Measurements from ENCODE around the gene CDK11B. TPM values are rescaled to one million over a fixed set of nuclear protein-coding genes. Genes with fewer than 3 reads are reported as not detected.

CDK11B gene
- total RNA-seq, 1 donor from 2014 or later: 23.4 TPM

- H3K36me3 Mint-ChIP-seq (ENCODE audit: low read depth, unreplicated experiment): peaks cover 5% of the 10 kb centered on the region
- no peak for FAIRE-seq
- Histone ChIP-seq H3K27ac (ENCODE audit: low read depth, low read length) (no peak overlapping the region), H3K4me2 (ENCODE audit: low read length) (no peak overlapping the region), H3K27me3 (ENCODE audit: insufficient read depth, low read length) (no peaks in the 10 kb centered on the region), H3K4me1 (ENCODE audit: insufficient read depth, low read length) (no peaks in the 10 kb centered on the region), H2AFZ (ENCODE audit: low read depth, low read length) (no peak overlapping the region), H4K20me1 (ENCODE audit: insufficient read depth, low read length) (no peaks in the 10 kb centered on the region), H3K9ac (ENCODE audit: low read length) (no peak overlapping the region), H3K4me3 (ENCODE audit: insufficient read depth, low read depth, low read length) (no peak overlapping the region), H3K9me3 (ENCODE audit: insufficient read depth, low read depth, low read length) (no peaks in the 10 kb centered on the region), H3K79me2 (ENCODE audit: insufficient read depth, low read length) (no peaks in the 10 kb centered on the region), H3K36me3 (ENCODE audit: insufficient read depth, low read length) (peaks cover 10% of the 10 kb centered on the region)
- no peaks in the 10 kb centered on the region for H3K4me1 Mint-ChIP-seq (ENCODE audit: low read depth, unreplicated experiment)
- H3K4me3 Mint-ChIP-seq (ENCODE audit: unreplicated experiment): no peak overlapping the region
- no peaks in the 10 kb centered on the region for H3K27me3 Mint-ChIP-seq (ENCODE audit: low read depth, unreplicated experiment)
- H3K27ac Mint-ChIP-seq (ENCODE audit: unreplicated experiment): no peak overlapping the region
- H3K9me3 Mint-ChIP-seq (ENCODE audit: unreplicated experiment): no peaks in the 10 kb centered on the region
- TF ChIP-seq EZH2 (IDR thresholded peaks at IDR 0.05; ENCODE audit: insufficient read depth, low read length): no peak
- no peak for TF ChIP-seq CTCF (IDR thresholded peaks at IDR 0.05; ENCODE audit: insufficient read depth, low read depth, low read length)
- DNase-seq (ENCODE audit: low read depth): no peak
These were observed 12.1 kb upstream of the CDK11B start for GRCh38 chr1:1670866-1671265.

DNA sequence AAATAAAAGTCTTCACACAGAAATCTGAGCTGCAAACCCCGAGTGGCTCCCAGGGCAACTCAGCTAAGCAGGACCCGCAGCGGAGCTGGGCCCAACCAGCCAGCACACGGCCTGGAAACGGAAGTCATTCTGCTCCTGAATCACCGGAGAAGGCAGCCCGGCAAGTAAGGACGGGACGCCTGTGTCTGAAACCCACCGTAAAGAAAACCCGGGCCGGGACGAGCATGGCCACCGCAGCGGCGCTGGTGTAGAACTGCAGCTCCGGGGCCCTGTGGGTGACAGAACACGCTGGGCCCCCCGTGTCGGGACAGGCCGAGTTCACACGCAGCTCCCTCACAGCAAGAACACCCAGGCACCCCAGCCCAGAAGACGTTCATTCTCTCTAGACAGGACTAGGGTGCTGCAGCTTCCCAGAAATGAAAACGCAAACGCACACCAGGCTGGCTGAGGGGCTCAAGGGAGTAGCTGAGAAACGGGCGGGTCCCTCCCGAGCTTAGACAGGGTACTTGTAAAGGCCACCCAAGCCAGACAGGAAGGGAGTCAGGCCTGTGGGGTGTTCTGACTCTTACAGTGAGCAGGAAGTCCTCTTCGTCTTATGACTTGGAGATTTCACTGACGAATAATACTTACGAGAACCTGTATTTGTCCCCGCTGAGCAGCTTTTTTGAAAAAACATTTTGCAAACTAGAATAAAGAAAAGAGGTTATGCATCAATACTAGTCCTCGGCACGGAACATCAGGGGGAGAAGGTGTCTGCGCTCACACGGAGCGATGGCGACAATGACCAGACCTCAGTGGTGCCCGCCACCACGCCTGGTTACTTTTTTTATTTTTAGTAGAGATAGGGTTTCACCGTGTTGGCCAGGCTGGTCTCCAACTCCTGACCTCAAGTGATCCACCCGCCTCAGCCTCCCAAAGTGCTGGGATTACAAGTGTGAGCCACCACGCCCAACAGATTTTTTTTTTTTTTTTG, 10.9 kb upstream of the CDK11B start:
- Mint-ChIP-seq H3K9me3 (ENCODE audit: unreplicated experiment) (no peaks in the 10 kb centered on the region), H3K4me3 (ENCODE audit: unreplicated experiment) (no peak overlapping the region), H3K36me3 (ENCODE audit: low read depth, unreplicated experiment) (peaks cover 5% of the 10 kb centered on the region), H3K4me1 (ENCODE audit: low read depth, unreplicated experiment) (no peaks in the 10 kb centered on the region), H3K27me3 (ENCODE audit: low read depth, unreplicated experiment) (no peaks in the 10 kb centered on the region), H3K27ac (ENCODE audit: unreplicated experiment) (no peak overlapping the region)
- Histone ChIP-seq H3K27ac (ENCODE audit: low read depth, low read length) (no peak overlapping the region), H4K20me1 (ENCODE audit: insufficient read depth, low read length) (no peaks in the 10 kb centered on the region), H3K27me3 (ENCODE audit: insufficient read depth, low read length) (no peaks in the 10 kb centered on the region), H2AFZ (ENCODE audit: low read depth, low read length) (no peak overlapping the region), H3K79me2 (ENCODE audit: insufficient read depth, low read length) (no peaks in the 10 kb centered on the region), H3K4me3 (ENCODE audit: insufficient read depth, low read depth, low read length) (no peak overlapping the region), H3K36me3 (ENCODE audit: insufficient read depth, low read length) (peaks cover 16% of the 10 kb centered on the region), H3K9ac (ENCODE audit: low read length) (no peak overlapping the region), H3K4me2 (ENCODE audit: low read length) (no peak overlapping the region), H3K4me1 (ENCODE audit: insufficient read depth, low read length) (no peaks in the 10 kb centered on the region), H3K9me3 (ENCODE audit: insufficient read depth, low read depth, low read length) (no peaks in the 10 kb centered on the region)
- no peak for TF ChIP-seq CTCF (IDR thresholded peaks at IDR 0.05; ENCODE audit: insufficient read depth, low read depth, low read length)
- no peak for TF ChIP-seq EZH2 (IDR thresholded peaks at IDR 0.05; ENCODE audit: insufficient read depth, low read length)
- no peak for DNase-seq (ENCODE audit: low read depth)
- no peak for FAIRE-seq

DNA sequence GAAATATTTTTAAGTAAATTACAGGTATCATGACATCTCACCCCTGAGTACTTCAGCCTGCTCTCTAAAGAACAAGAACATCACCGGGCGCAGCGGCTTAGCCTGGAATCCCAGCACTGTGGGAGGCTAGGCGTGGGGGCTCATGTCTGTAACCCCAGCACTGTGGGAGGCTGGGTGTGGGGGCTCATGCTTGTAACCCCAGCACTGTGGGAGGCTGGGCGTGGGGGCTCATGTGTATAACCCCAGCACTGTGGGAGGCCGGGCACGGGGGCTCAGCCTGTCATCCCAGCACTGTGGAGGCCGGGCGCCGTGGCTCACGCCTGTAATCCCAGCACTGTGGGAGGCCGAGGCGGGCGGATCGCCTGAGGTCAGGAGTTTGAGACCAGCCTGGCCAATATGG, 7.7 kb upstream of the CDK11B start:
- H3K9me3 Mint-ChIP-seq (ENCODE audit: unreplicated experiment): no peaks in the 10 kb centered on the region
- no peak overlapping the region for H3K27ac Mint-ChIP-seq (ENCODE audit: unreplicated experiment)
- no peaks in the 10 kb centered on the region for H4K20me1 ChIP-seq (ENCODE audit: insufficient read depth, low read length)
- no peaks in the 10 kb centered on the region for H3K4me1 Mint-ChIP-seq (ENCODE audit: low read depth, unreplicated experiment)
- H3K9ac ChIP-seq (ENCODE audit: low read length): no peak overlapping the region
- no peaks in the 10 kb centered on the region for H3K9me3 ChIP-seq (ENCODE audit: insufficient read depth, low read depth, low read length)
- no peaks in the 10 kb centered on the region for H3K4me1 ChIP-seq (ENCODE audit: insufficient read depth, low read length)
- H3K36me3 Mint-ChIP-seq (ENCODE audit: low read depth, unreplicated experiment): peaks cover 5% of the 10 kb centered on the region
- no peak overlapping the region for H3K4me2 ChIP-seq (ENCODE audit: low read length)
- H2AFZ ChIP-seq (ENCODE audit: low read depth, low read length): no peak overlapping the region
- no peak overlapping the region for H3K4me3 ChIP-seq (ENCODE audit: insufficient read depth, low read depth, low read length)
- no peaks in the 10 kb centered on the region for H3K79me2 ChIP-seq (ENCODE audit: insufficient read depth, low read length)
- H3K4me3 Mint-ChIP-seq (ENCODE audit: unreplicated experiment): no peak overlapping the region
- peaks cover 12% of the 10 kb centered on the region for H3K36me3 ChIP-seq (ENCODE audit: insufficient read depth, low read length)
- no peaks in the 10 kb centered on the region for H3K27me3 ChIP-seq (ENCODE audit: insufficient read depth, low read length)
- FAIRE-seq (no peak), DNase-seq (ENCODE audit: low read depth) (no peak)
- H3K27ac ChIP-seq (ENCODE audit: low read depth, low read length): no peak overlapping the region
- H3K27me3 Mint-ChIP-seq (ENCODE audit: low read depth, unreplicated experiment): no peaks in the 10 kb centered on the region
- TF ChIP-seq EZH2 (IDR thresholded peaks at IDR 0.05; ENCODE audit: insufficient read depth, low read length): no peak
- no peak for TF ChIP-seq CTCF (IDR thresholded peaks at IDR 0.05; ENCODE audit: insufficient read depth, low read depth, low read length)
